SH-SY5Y (cell line): ENCODE data around the gene ZNF316.

ENCODE experiments used
- GATA2 ChIP-seq: IDR thresholded peaks from 2 replicates; pipeline ENCODE4 v1.6.1; 2011; ENCODE audit warnings: mild to moderate bottlenecking, low read depth, low read length
- GATA3 ChIP-seq: IDR thresholded peaks from 2 replicates; pipeline ENCODE4 v1.6.1; 2011; ENCODE audit warnings: low read depth, mild to moderate bottlenecking, low read length, moderate library complexity

GRCh38 chr7:6589829-6590644, 47.1 kb upstream of the ZNF316 start, which contains the start of gene INTS15:
- TF ChIP-seq GATA2, result no peak
- TF ChIP-seq GATA3, result no peak
